ENCODE measurements around the gene TFCP2.

Gene TFCP2

GRCh38 chr12:51197736-51198567, 25.0 kb upstream of the TFCP2 start:
- DNase-seq (ENCODE audit: low read depth in 2 of 2): no peak

GRCh38 chr12:51196547-51196946, 23.6 kb upstream of the TFCP2 start:
- DNase-seq (ENCODE audit: low read depth in 2 of 2): no peak

- DNase-seq (ENCODE audit: low read depth in 2 of 2): no peak
Observed at GRCh38 chr12:51195841-51196240, 22.9 kb upstream of the TFCP2 start.

GRCh38 chr12:51192284-51192671, 19.3 kb upstream of the TFCP2 start:
- DNase-seq (ENCODE audit: low read depth in 2 of 2): no peak

GRCh38 chr12:51191516-51192283, 18.8 kb upstream of the TFCP2 start:
- DNase-seq (ENCODE audit: low read depth in 2 of 2): no peak

GRCh38 chr12:51190820-51191219, 17.9 kb upstream of the TFCP2 start:
- DNase-seq (ENCODE audit: low read depth in 2 of 2): no peak

GRCh38 chr12:51189790-51190355, 16.9 kb upstream of the TFCP2 start:
- DNase-seq (ENCODE audit: low read depth in 2 of 2): no peak

- no peak for DNase-seq (ENCODE audit: low read depth in 2 of 2)
Observed at GRCh38 chr12:51188359-51189051, 15.6 kb upstream of the TFCP2 start.

- DNase-seq (ENCODE audit: low read depth in 2 of 2): no peak
Observed at GRCh38 chr12:51187370-51187987, 14.5 kb upstream of the TFCP2 start.

- no peak for DNase-seq (ENCODE audit: low read depth in 2 of 2)
Observed at GRCh38 chr12:51186465-51187085, 13.6 kb upstream of the TFCP2 start.

GRCh38 chr12:51185171-51185717, 12.3 kb upstream of the TFCP2 start:
- no peak for DNase-seq (ENCODE audit: low read depth in 2 of 2)

- DNase-seq (ENCODE audit: low read depth in 2 of 2): no peak
Observed at GRCh38 chr12:51183816-51184215, 10.9 kb upstream of the TFCP2 start.

- DNase-seq (ENCODE audit: low read depth in 2 of 2): no peak
Observed at GRCh38 chr12:51183349-51183748, 10.4 kb upstream of the TFCP2 start.

- DNase-seq (ENCODE audit: low read depth in 2 of 2): no peak
Observed at GRCh38 chr12:51181558-51181957, 8.6 kb upstream of the TFCP2 start.

- no peak for DNase-seq (ENCODE audit: low read depth in 2 of 2)
Observed at GRCh38 chr12:51177897-51178296, 5.0 kb upstream of the TFCP2 start.

- DNase-seq (ENCODE audit: low read depth in 2 of 2): no peak
Observed at GRCh38 chr12:51174501-51174900, 1.6 kb upstream of the TFCP2 start.

GRCh38 chr12:51171884-51172514, 936 bp downstream of the TFCP2 start:
- no peak for DNase-seq (ENCODE audit: low read depth in 2 of 2)

- no peak for DNase-seq (ENCODE audit: low read depth in 2 of 2)
Observed at GRCh38 chr12:51163795-51164194, 9.1 kb downstream of the TFCP2 start.

- no peak for DNase-seq (ENCODE audit: low read depth in 2 of 2)
Observed at GRCh38 chr12:51162217-51162616, 10.7 kb downstream of the TFCP2 start.

GRCh38 chr12:51160814-51161459, 12.0 kb downstream of the TFCP2 start:
- no peak for DNase-seq (ENCODE audit: low read depth in 2 of 2)
